PC-9 (cell line): ENCODE results near the gene HMGA1. TPM values are rescaled to one million over a fixed set of nuclear protein-coding genes. Genes with fewer than 3 reads are reported as not detected.

Experiments used
- BruUV-seq: library from RNA; stranded (reverse); fragments of 400-500 nt; replicated peaks from 2 replicates; lab custom pipeline; 2021; lab: Mats Ljungman, UMichigan
- CTCF ChIA-PET: fragments of 300-600 bp; sonication (Branson Sonifier 250); formaldehyde crosslinking; loops from one replicate; lab custom pipeline; 2022; ENCODE audit warnings: antibody characterized with exemption; lab: Charles Lee
- POLR2A ChIA-PET: fragments of 300-600 bp; sonication (Branson Sonifier 250); formaldehyde crosslinking; loops from one replicate; lab custom pipeline; 2022; ENCODE audit warnings: antibody characterized with exemption; ENCODE audit not compliant: unreplicated experiment; lab: Charles Lee
- DNase-seq, 2 experiments: peaks; one replicate each; pipeline versions ENCODE4 v3.0.0 to v3.0.0-alpha.2; 2015 to 2022; ENCODE audit warnings: mixed read lengths in 1 of 2
- H2AFZ ChIP-seq: fragments of 200-600 bp; sonication (generic); 2 replicates; pipeline ENCODE4 v1.8.1; 2017; ENCODE audit warnings: antibody characterized with exemption
- H3F3A ChIP-seq: fragments of 200-600 bp; sonication (generic); 2 replicates; pipeline ENCODE4 v1.8.1; 2017; ENCODE audit warnings: antibody characterized with exemption, mild to moderate bottlenecking, low read depth; ENCODE audit not compliant: insufficient read depth
- H3K27ac ChIP-seq: fragments of 200-600 bp; sonication (generic); 2 replicates; pipeline ENCODE4 v1.6.1; 2016; ENCODE audit warnings: mixed run types
- H3K27me3 ChIP-seq: fragments of 200-600 bp; sonication (generic); 2 replicates; pipeline ENCODE4 v1.6.1; 2016; ENCODE audit warnings: low read depth, mixed run types; ENCODE audit not compliant: insufficient read depth
- H3K36me3 ChIP-seq: fragments of 200-600 bp; sonication (generic); 2 replicates; pipeline ENCODE4 v1.6.1; 2016; ENCODE audit warnings: low read depth, mixed run types
- H3K4me1 ChIP-seq: fragments of 200-600 bp; sonication (generic); replicated peaks from 2 replicates; pipeline ENCODE4 v1.6.1; 2016; ENCODE audit warnings: mixed run types; ENCODE audit not compliant: insufficient read depth
- H3K4me2 ChIP-seq: fragments of 200-600 bp; sonication (generic); 2 replicates; pipeline ENCODE4 v1.6.1; 2017; ENCODE audit warnings: mixed run types
- H3K4me3 ChIP-seq: fragments of 200-600 bp; sonication (generic); 2 replicates; pipeline ENCODE4 v1.6.1; 2016; ENCODE audit warnings: mixed run types
- H3K79me2 ChIP-seq: fragments of 200-600 bp; sonication (generic); 2 replicates; pipeline ENCODE4 v1.6.1; 2017; ENCODE audit warnings: low read depth, mixed run types
- H3K9me2 ChIP-seq: fragments of 200-600 bp; sonication (generic); 2 replicates; pipeline ENCODE4 v1.8.1; 2017; ENCODE audit warnings: mild to moderate bottlenecking; ENCODE audit not compliant: insufficient read depth
- H3K9me3 ChIP-seq: fragments of 200-600 bp; sonication (generic); 2 replicates; pipeline ENCODE4 v1.8.1; 2016; ENCODE audit warnings: low read depth; ENCODE audit not compliant: insufficient read depth
- H4K20me1 ChIP-seq: fragments of 200-600 bp; sonication (generic); 2 replicates; pipeline ENCODE4 v1.8.1; 2017; ENCODE audit not compliant: insufficient read depth
- CTCF ChIP-seq: fragments of 200-600 bp; sonication (generic); conservative IDR thresholded peaks from 2 replicates; pipeline ENCODE4 v1.6.1; 2017; ENCODE audit warnings: mixed run types, antibody characterized with exemption, mild to moderate bottlenecking, moderate library complexity
- EZH2 ChIP-seq: fragments of 200-600 bp; sonication (generic); IDR thresholded peaks from 2 replicates; pipeline ENCODE4 v1.8.0; 2017; ENCODE audit warnings: antibody characterized with exemption, low read depth
- intact Hi-C: fragments of 100-400 bp; cut with micrococcal nuclease; formaldehyde crosslinking; loops from one replicate; pipeline ENCODE4 v1.10.0; 2022; ENCODE audit not compliant: unreplicated experiment
- total RNA-seq: library from RNA; stranded (reverse); gene quantifications from 2 replicates; pipeline ENCODE4 v1.2.3, GENCODE V29; 2021

The HMGA1 gene
- total RNA-seq, 1 experiment from 2014 or later = 1,951 TPM

GRCh38 chr6:34205466-34205865 lies 31.2 kb upstream of the HMGA1 start:
- POLR2A ChIA-PET = interaction anchor here (0.5 kb wide), 1 partner anchor 22 kb away, joined by 13 read pairs; no protein-coding TSS in a partner anchor
- no peak overlapping the region for H3K4me3 ChIP-seq
- H3K27ac ChIP-seq = no peak overlapping the region

GRCh38 chr6:34205916-34206315 lies 30.8 kb upstream of the HMGA1 start:
- Histone ChIP-seq H3K9me2 (no peaks in the 10 kb centered on the region), H3K9me3 (no peaks in the 10 kb centered on the region), H3F3A (peaks cover 10% of the 10 kb centered on the region; the same call in 1 of the 2 replicates), H4K20me1 (no peaks in the 10 kb centered on the region), H2AFZ (no peak overlapping the region; the same call in 1 of the 2 replicates), H3K4me1 (no peaks in the 10 kb centered on the region), H3K79me2 (no peaks in the 10 kb centered on the region), H3K4me3 (no peak overlapping the region), H3K36me3 (no peaks in the 10 kb centered on the region), H3K27me3 (no peaks in the 10 kb centered on the region), H3K4me2 (no peak overlapping the region), H3K27ac (no peak overlapping the region)
- intact Hi-C loops = no loop called here
- DNase-seq = no peak
- TF ChIP-seq CTCF (no peak), EZH2 (no peak)
- BruUV-seq = no TSS peak
- CTCF ChIA-PET = no interaction called here
- POLR2A ChIA-PET = interaction anchor here (0.5 kb wide), 2 partner anchors 21 to 31 kb away, joined by 3 to 13 read pairs; partner anchors contain the start of gene HMGA1

More at GRCh38 chr6:34205466-34205865, 31.2 kb upstream of the HMGA1 start:
- no peak overlapping the region for H3K4me2 ChIP-seq
- no peak for TF ChIP-seq CTCF
- no peak for TF ChIP-seq EZH2
- H4K20me1 ChIP-seq = no peaks in the 10 kb centered on the region
- no peaks in the 10 kb centered on the region for H3K79me2 ChIP-seq
- no peak overlapping the region; the same call in 1 of the 2 replicates for H2AFZ ChIP-seq
- no peaks in the 10 kb centered on the region for H3K27me3 ChIP-seq
- H3F3A ChIP-seq = peaks cover 10% of the 10 kb centered on the region; the same call in 1 of the 2 replicates
- no peaks in the 10 kb centered on the region for H3K9me2 ChIP-seq
- no peaks in the 10 kb centered on the region for H3K4me1 ChIP-seq
- CTCF ChIA-PET = no interaction called here
- no peak for DNase-seq
- intact Hi-C loops = no loop called here
- BruUV-seq = no TSS peak
- H3K36me3 ChIP-seq = no peaks in the 10 kb centered on the region
- H3K9me3 ChIP-seq = no peaks in the 10 kb centered on the region

- ChIA-PET CTCF (interaction anchor here (0.5 kb wide), 1 partner anchor 209 kb away, joined by 6 read pairs; no protein-coding TSS in a partner anchor), POLR2A (no interaction called here)
- Histone ChIP-seq H2AFZ (no peak overlapping the region), H3K36me3 (no peaks in the 10 kb centered on the region), H3K27me3 (no peaks in the 10 kb centered on the region), H3K4me3 (no peak overlapping the region), H3K79me2 (no peaks in the 10 kb centered on the region), H3K4me2 (no peak overlapping the region), H3F3A (peaks cover 10% of the 10 kb centered on the region; the same call in 1 of the 2 replicates), H3K27ac (no peak overlapping the region), H3K9me2 (no peaks in the 10 kb centered on the region), H4K20me1 (no peaks in the 10 kb centered on the region), H3K9me3 (no peaks in the 10 kb centered on the region), H3K4me1 (no peaks in the 10 kb centered on the region)
- intact Hi-C loops = no loop called here
- TF ChIP-seq EZH2 = no peak
- TF ChIP-seq CTCF = no peak
- no peak for DNase-seq
- BruUV-seq = no TSS peak
These were observed 29.9 kb upstream of the HMGA1 start for GRCh38 chr6:34206726-34207125.
